Mesenchymal stem cell (in vitro differentiated cells and primary cell): ENCODE measurements around the gene CNTNAP2.

Experiments used
- DNase-seq: peaks from one replicate; pipeline ENCODE4 v3.0.0-alpha.2; 2013
- H2AFZ ChIP-seq: one replicate; pipeline ENCODE4 v1.6.1; 2013; ENCODE audit warnings: low read depth, mild to moderate bottlenecking, control low read depth, inconsistent platforms, low read length, moderate library complexity
- H2AK5ac ChIP-seq: 2 replicates; pipeline ENCODE4 v1.6.1; 2013; ENCODE audit warnings: low read length, moderate library complexity, mild to moderate bottlenecking, inconsistent platforms; ENCODE audit not compliant: severe bottlenecking
- H2BK120ac ChIP-seq: one replicate; pipeline ENCODE4 v1.6.1; 2013; ENCODE audit warnings: low read depth, mild to moderate bottlenecking, inconsistent platforms, low read length, moderate library complexity
- H2BK12ac ChIP-seq, 2 experiments: one replicate each; pipeline ENCODE4 v1.6.1; 2013; ENCODE audit warnings: inconsistent platforms in 2 of 2, low read length in 2 of 2, mild to moderate bottlenecking in 2 of 2, moderate library complexity in 2 of 2, control low read depth in 1 of 2
- H2BK15ac ChIP-seq: one replicate; pipeline ENCODE4 v1.6.1; 2013; ENCODE audit warnings: mild to moderate bottlenecking, low read depth, inconsistent platforms; ENCODE audit not compliant: poor library complexity, severe bottlenecking
- H2BK5ac ChIP-seq: 2 replicates; pipeline ENCODE4 v1.6.1; 2013; ENCODE audit warnings: low read depth, mild to moderate bottlenecking, low read length, control low read depth, inconsistent platforms; ENCODE audit not compliant: poor library complexity, severe bottlenecking
- H3K14ac ChIP-seq, 2 experiments: one replicate each; pipeline ENCODE4 v1.6.1; 2013; ENCODE audit warnings: inconsistent platforms in 2 of 2, low read length in 2 of 2, control low read depth in 1 of 2, mild to moderate bottlenecking in 1 of 2, moderate library complexity in 1 of 2
- H3K18ac ChIP-seq, 2 experiments: one replicate each; pipeline ENCODE4 v1.6.1; 2013; ENCODE audit warnings: inconsistent platforms in 2 of 2, low read length in 2 of 2, control low read depth in 1 of 2, low read depth in 1 of 2, mild to moderate bottlenecking in 1 of 2
- H3K23ac ChIP-seq, 2 experiments: one replicate each; pipeline ENCODE4 v1.6.1; 2013; ENCODE audit warnings: inconsistent platforms in 2 of 2, low read length in 2 of 2, mild to moderate bottlenecking in 2 of 2, moderate library complexity in 2 of 2, control low read depth in 1 of 2
- H3K27ac ChIP-seq: 2 replicates; pipeline ENCODE4 v1.5.1; 2013; ENCODE audit warnings: mild to moderate bottlenecking, moderate library complexity, low read length, control low read depth, inconsistent platforms; ENCODE audit not compliant: poor library complexity, severe bottlenecking
- H3K27me3 ChIP-seq, 2 experiments: 2 replicates each; pipeline versions ENCODE4 v1.6.1 to v1.7.0; 2013; ENCODE audit warnings: low read length in 2 of 2, mild to moderate bottlenecking in 2 of 2, moderate library complexity in 2 of 2, control low read depth in 1 of 2, inconsistent platforms in 1 of 2; ENCODE audit not compliant: control insufficient read depth in 1 of 2, insufficient read depth in 1 of 2
- H3K36me3 ChIP-seq, 2 experiments: 2 replicates each; pipeline versions ENCODE4 v1.6.1 to v1.7.0; 2013; ENCODE audit warnings: low read length in 2 of 2, control low read depth in 1 of 2, inconsistent platforms in 1 of 2, low read depth in 1 of 2, mild to moderate bottlenecking in 1 of 2; ENCODE audit not compliant: insufficient read depth in 2 of 2, control insufficient read depth in 1 of 2
- H3K4ac ChIP-seq, 2 experiments: one replicate each; pipeline ENCODE4 v1.6.1; 2013; ENCODE audit warnings: inconsistent platforms in 2 of 2, low read length in 2 of 2, mild to moderate bottlenecking in 2 of 2, moderate library complexity in 2 of 2, control low read depth in 1 of 2, low read depth in 1 of 2
- H3K4me1 ChIP-seq: 2 replicates; pipeline ENCODE4 v1.6.1; 2013; ENCODE audit warnings: low read depth, low read length, control low read depth; ENCODE audit not compliant: control insufficient read depth, insufficient read depth
- H3K4me2 ChIP-seq: 2 replicates; pipeline ENCODE4 v1.6.1; 2013; ENCODE audit warnings: low read length, mild to moderate bottlenecking, inconsistent platforms; ENCODE audit not compliant: poor library complexity, severe bottlenecking
- H3K4me3 ChIP-seq, 2 experiments: 2 replicates each; pipeline versions ENCODE4 v1.5.1 to v1.7.0; 2013; ENCODE audit warnings: low read length in 2 of 2, mild to moderate bottlenecking in 2 of 2, control low read depth in 1 of 2, low read depth in 1 of 2; ENCODE audit not compliant: insufficient read depth in 1 of 2
- H3K79me1 ChIP-seq: replicated peaks from 2 replicates; pipeline ENCODE4 v1.6.1; 2013; ENCODE audit warnings: mild to moderate bottlenecking, control low read depth, low read length, inconsistent platforms; ENCODE audit not compliant: poor library complexity, severe bottlenecking
- H3K9ac ChIP-seq: 2 replicates; pipeline ENCODE4 v1.7.0; 2013; ENCODE audit warnings: mild to moderate bottlenecking, low read length, moderate library complexity
- H3K9me3 ChIP-seq: 2 replicates; pipeline ENCODE4 v1.7.0; 2013; ENCODE audit warnings: mild to moderate bottlenecking, low read length; ENCODE audit not compliant: control insufficient read depth
- H4K8ac ChIP-seq: one replicate; pipeline ENCODE4 v1.6.1; 2013; ENCODE audit warnings: inconsistent platforms, mild to moderate bottlenecking, low read length, moderate library complexity
- H4K91ac ChIP-seq: one replicate; pipeline ENCODE4 v1.6.1; 2013; ENCODE audit warnings: mild to moderate bottlenecking, low read length, inconsistent platforms
- WGBS: methylation state at CpG from one replicate; pipeline ENCODE4 v1.1.7; 2013; ENCODE audit warnings: mixed read lengths; 5-methylcytosine and 5-hydroxymethylcytosine counted together

Gene CNTNAP2

DNA sequence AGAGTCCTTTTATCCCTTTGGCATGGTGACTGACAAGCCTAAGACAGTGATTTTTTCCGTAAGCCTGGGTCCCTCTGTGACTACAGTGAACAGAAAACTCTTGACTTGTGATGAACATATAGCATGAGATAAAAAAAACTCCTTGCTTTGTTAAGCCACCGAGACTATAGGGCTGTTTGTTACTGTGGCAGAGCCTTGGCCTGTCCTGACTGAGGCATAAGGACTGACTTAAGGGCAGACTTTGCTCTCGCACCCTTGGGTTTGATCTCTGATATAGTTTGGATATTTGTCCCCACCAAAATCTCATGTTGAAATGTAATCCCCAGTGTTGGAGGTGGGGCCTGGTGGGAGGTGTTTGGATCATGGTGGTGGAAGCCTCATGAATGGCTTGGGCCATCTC, 2157.5 kb downstream of the CNTNAP2 start:
- no peaks in the 10 kb centered on the region for H3K79me1 ChIP-seq
- H3K36me3 ChIP-seq: no peaks in the 10 kb centered on the region
- no peak for DNase-seq
- H3K27me3 ChIP-seq: peaks cover 0 to 51% of the 10 kb centered on the region in 2 experiments
- no peak overlapping the region for H3K4me2 ChIP-seq
- H4K8ac ChIP-seq: no peak overlapping the region
- H2BK15ac ChIP-seq: no peak overlapping the region
- H3K23ac ChIP-seq: no peak overlapping the region
- no peak overlapping the region for H3K18ac ChIP-seq
- no peak overlapping the region for H2BK5ac ChIP-seq
- no peak overlapping the region for H3K14ac ChIP-seq
- H2AFZ ChIP-seq: no peak overlapping the region
- no peak overlapping the region for H2AK5ac ChIP-seq
- H4K91ac ChIP-seq: no peak overlapping the region
- H2BK12ac ChIP-seq: no peak overlapping the region
- no peaks in the 10 kb centered on the region for H3K9me3 ChIP-seq
- no peak overlapping the region for H3K4ac ChIP-seq
- H3K4me3 ChIP-seq: no peak overlapping the region
- WGBS: 83% methylated on average over 3 of the region's 3 CpGs
- H3K27ac ChIP-seq: no peak overlapping the region
- H2BK120ac ChIP-seq: no peak overlapping the region
- H3K9ac ChIP-seq: no peak overlapping the region
- H3K4me1 ChIP-seq: no peaks in the 10 kb centered on the region

DNA sequence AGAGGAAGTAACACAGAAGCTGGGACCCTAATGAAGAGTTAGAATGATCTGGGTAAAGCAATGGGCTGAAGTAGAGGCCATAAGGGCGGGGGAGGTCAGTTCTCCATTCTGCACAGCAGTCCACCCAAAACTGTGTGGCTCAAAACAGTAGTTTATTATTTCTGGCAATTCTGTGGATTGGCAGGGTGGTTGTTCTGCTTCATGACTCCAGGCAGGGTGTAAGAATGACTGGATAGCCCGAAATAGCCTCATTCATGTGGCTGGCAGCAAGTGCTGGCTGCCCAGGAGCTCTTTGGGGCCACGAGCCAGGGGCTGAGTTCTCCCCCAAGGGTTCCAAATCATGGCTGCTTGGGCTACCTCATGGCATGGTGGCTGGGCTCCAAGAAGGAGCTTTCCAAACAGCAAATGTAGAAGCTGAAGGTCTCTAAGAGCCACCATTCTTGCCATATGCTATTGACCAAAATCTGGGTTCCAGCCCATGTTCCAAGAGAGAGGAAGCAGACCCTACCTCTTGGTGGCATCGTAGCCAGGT, 2158.8 kb downstream of the CNTNAP2 start:
- H3K36me3 ChIP-seq: no peaks in the 10 kb centered on the region
- H3K9me3 ChIP-seq: no peaks in the 10 kb centered on the region
- DNase-seq: no peak
- H3K4me1 ChIP-seq: no peaks in the 10 kb centered on the region
- H3K14ac ChIP-seq: no peak overlapping the region
- H3K4me2 ChIP-seq: no peak overlapping the region
- H3K23ac ChIP-seq: no peak overlapping the region
- no peak overlapping the region for H3K27ac ChIP-seq
- H3K4me3 ChIP-seq: no peak overlapping the region
- H3K18ac ChIP-seq: no peak overlapping the region
- no peak overlapping the region for H4K91ac ChIP-seq
- H3K9ac ChIP-seq: no peak overlapping the region
- no peak overlapping the region for H4K8ac ChIP-seq
- no peak overlapping the region for H2BK5ac ChIP-seq
- H3K79me1 ChIP-seq: no peaks in the 10 kb centered on the region
- no peak overlapping the region for H2AFZ ChIP-seq
- no peak overlapping the region for H3K4ac ChIP-seq
- no peak overlapping the region for H2BK120ac ChIP-seq
- no peak overlapping the region for H2BK12ac ChIP-seq
- peaks cover 0 to 40% of the 10 kb centered on the region in 2 experiments for H3K27me3 ChIP-seq
- no peak overlapping the region for H2AK5ac ChIP-seq
- WGBS: 44% methylated on average over 4 of the region's 4 CpGs
- no peak overlapping the region for H2BK15ac ChIP-seq

DNA sequence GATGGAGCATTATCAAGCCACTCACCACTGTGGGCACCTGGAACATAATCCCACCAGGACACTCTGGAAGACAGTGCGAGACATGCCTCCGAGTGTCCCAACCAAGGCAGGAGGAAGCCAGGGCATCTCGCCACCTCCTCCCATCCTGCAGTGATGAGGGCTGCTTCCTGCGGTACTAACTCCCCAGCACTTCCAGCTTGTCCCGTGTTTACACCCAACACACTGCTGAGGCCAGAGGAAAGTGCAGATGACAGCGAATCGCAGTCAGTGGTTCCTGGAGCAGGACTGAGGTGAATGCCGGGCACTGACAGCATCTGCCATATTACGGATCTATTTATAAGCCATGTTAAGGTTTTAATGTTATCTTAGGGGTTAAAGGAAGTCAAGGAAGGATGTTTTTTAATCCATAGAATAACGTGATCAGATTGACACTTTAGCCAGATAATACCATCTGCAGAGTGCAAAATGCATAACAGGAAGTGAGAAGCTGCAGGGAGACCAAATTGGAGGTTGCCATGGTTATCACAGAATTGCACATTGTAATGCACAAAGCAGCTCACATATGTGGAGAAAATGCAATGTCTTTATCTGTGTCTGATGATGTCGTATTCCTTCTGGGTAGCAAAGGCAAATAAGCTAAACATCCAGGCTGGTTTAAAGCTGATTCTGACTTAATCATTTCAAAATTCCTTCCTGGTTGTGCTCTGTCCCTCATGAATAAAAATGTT, 2159.9 kb downstream of the CNTNAP2 start:
- Histone ChIP-seq H3K36me3 (no peaks in the 10 kb centered on the region), H3K4ac (no peak overlapping the region), H3K4me1 (no peaks in the 10 kb centered on the region), H3K9ac (no peak overlapping the region), H3K4me2 (no peak overlapping the region), H4K8ac (no peak overlapping the region), H3K79me1 (no peaks in the 10 kb centered on the region), H2AFZ (no peak overlapping the region), H2BK15ac (no peak overlapping the region), H4K91ac (no peak overlapping the region), H2BK120ac (no peak overlapping the region), H3K4me3 (no peak overlapping the region), H3K27ac (no peak overlapping the region), H3K9me3 (no peaks in the 10 kb centered on the region), H2AK5ac (no peak overlapping the region), H3K27me3 (peaks cover 0 to 36% of the 10 kb centered on the region in 2 experiments), H2BK5ac (no peak overlapping the region), H3K23ac (no peak overlapping the region), H3K14ac (no peak overlapping the region), H3K18ac (no peak overlapping the region), H2BK12ac (no peak overlapping the region)
- no peak for DNase-seq
- WGBS: 84% methylated on average over 11 of the region's 11 CpGs

- Histone ChIP-seq H3K4me1 (no peaks in the 10 kb centered on the region), H2BK120ac (no peak overlapping the region), H3K4me2 (no peak overlapping the region), H3K27me3 (peaks cover 0 to 31% of the 10 kb centered on the region in 2 experiments), H2BK15ac (no peak overlapping the region), H2BK5ac (no peak overlapping the region), H3K4ac (no peak overlapping the region), H3K18ac (no peak overlapping the region), H4K91ac (no peak overlapping the region), H3K9me3 (no peaks in the 10 kb centered on the region), H3K36me3 (no peaks in the 10 kb centered on the region), H3K4me3 (no peak overlapping the region), H3K9ac (no peak overlapping the region), H2AK5ac (no peak overlapping the region), H3K79me1 (no peaks in the 10 kb centered on the region), H3K23ac (no peak overlapping the region), H3K27ac (no peak overlapping the region), H3K14ac (no peak overlapping the region), H4K8ac (no peak overlapping the region), H2BK12ac (no peak overlapping the region), H2AFZ (no peak overlapping the region)
- 82% methylated on average over 11 of the region's 11 CpGs for WGBS
- DNase-seq: no peak
Measured at GRCh38 chr7:148277042-148277660, 2160.6 kb downstream of the CNTNAP2 start.
